B cell (primary cell): ENCODE results near the gene LUM.

ENCODE experiments used
- CTCF ChIP-seq: fragments of 200-600 bp; IDR thresholded peaks from one replicate; pipeline ENCODE4 v1.8.0; 2022; ENCODE audit warnings: antibody characterized with exemption, mild to moderate bottlenecking
- EZH2 ChIP-seq: IDR thresholded peaks from 2 replicates; pipeline ENCODE4 v1.6.1; 2012; ENCODE audit warnings: borderline replicate concordance, low read depth, mild to moderate bottlenecking, moderate library complexity, low read length; ENCODE audit not compliant: insufficient read depth, poor library complexity, severe bottlenecking

GRCh38 chr12:91099341-91099740 is 12.0 kb downstream of the LUM start:
- TF ChIP-seq CTCF: no peak
- TF ChIP-seq EZH2: no peak
